NCI-H2227 treated with DMSO at 0.1 percent for 48 hours (cell line): Measurements from ENCODE around the gene SKP1.

Source experiments
- DNase-seq: peaks from one replicate; lab custom pipeline; 2025; lab: John Stamatoyannopoulos, UW

The SKP1 gene

GRCh38 chr5:134143944-134144941, 32.5 kb downstream of the SKP1 start:
- no peak for DNase-seq

- DNase-seq: no peak
Observed at GRCh38 chr5:134143431-134143830, 33.3 kb downstream of the SKP1 start.

- no peak for DNase-seq
Observed at GRCh38 chr5:134142806-134143205, 33.9 kb downstream of the SKP1 start.

GRCh38 chr5:134142052-134142451, 34.7 kb downstream of the SKP1 start:
- no peak for DNase-seq

- DNase-seq: no peak
Observed at GRCh38 chr5:134141331-134142050, 35.3 kb downstream of the SKP1 start.

- DNase-seq: no peak
Observed at GRCh38 chr5:134140530-134141201, 36.1 kb downstream of the SKP1 start.

- DNase-seq: no peak
Observed at GRCh38 chr5:134139891-134140469, 36.8 kb downstream of the SKP1 start.

GRCh38 chr5:134139377-134139851, 37.3 kb downstream of the SKP1 start:
- DNase-seq: no peak

GRCh38 chr5:134138416-134139376, 38.1 kb downstream of the SKP1 start:
- DNase-seq: no peak

GRCh38 chr5:134136771-134137170, 40.0 kb downstream of the SKP1 start:
- DNase-seq: no peak

- no peak for DNase-seq
Observed at GRCh38 chr5:134136221-134136631, 40.5 kb downstream of the SKP1 start.

GRCh38 chr5:134135091-134135655, 41.6 kb downstream of the SKP1 start:
- DNase-seq: no peak

- DNase-seq: no peak
Observed at GRCh38 chr5:134133995-134134541, 42.7 kb downstream of the SKP1 start.

GRCh38 chr5:134133188-134133994, 43.4 kb downstream of the SKP1 start:
- DNase-seq: no peak

- DNase-seq: no peak
Observed at GRCh38 chr5:134132372-134133187, 44.2 kb downstream of the SKP1 start.

- DNase-seq: no peak
Observed at GRCh38 chr5:134131578-134132350, 45.0 kb downstream of the SKP1 start.

- no peak for DNase-seq
Observed at GRCh38 chr5:134131165-134131564, 45.6 kb downstream of the SKP1 start.
